Psoas muscle (tissue), 8 donors: Measurements from ENCODE around the gene PIK3C2B. TPM values are rescaled to one million over a fixed set of nuclear protein-coding genes. Genes with fewer than 3 reads are reported as not detected.

ENCODE experiments used
- ATAC-seq, 4 donors: fragments of 200-7000 bp; cut with Tn5 transposase; one replicate each; pipeline ENCODE4 v1.9.1; 2020; ENCODE audit warnings: moderate library complexity in 3 of 4, mild to moderate bottlenecking in 2 of 4
- DNase-seq, 2 donors: peaks; one replicate each; pipeline ENCODE4 v3.0.0-alpha.2; 2020
- H3K27ac ChIP-seq: fragments of 200-600 bp; one replicate; pipeline ENCODE4 v1.8.0; 2022
- H3K27me3 ChIP-seq, 3 donors: fragments of 200-600 bp in 1 of 3; one replicate each; pipeline versions ENCODE4 v1.6.1 to v1.8.0; 2013 to 2022; ENCODE audit warnings: low read length in 2 of 3, mild to moderate bottlenecking in 2 of 3, moderate library complexity in 1 of 3; ENCODE audit not compliant: insufficient read depth in 3 of 3
- H3K36me3 ChIP-seq, 2 donors: fragments of 200-600 bp in 1 of 2; one replicate each; pipeline versions ENCODE4 v1.6.1 to v1.8.0; 2013 to 2022; ENCODE audit warnings: low read depth in 1 of 2, mild to moderate bottlenecking in 1 of 2, moderate library complexity in 1 of 2; ENCODE audit not compliant: insufficient read depth in 1 of 2
- H3K4me1 ChIP-seq: fragments of 200-600 bp; one replicate; pipeline ENCODE4 v1.8.0; 2022
- H3K4me3 ChIP-seq: fragments of 200-600 bp; one replicate; pipeline ENCODE4 v1.8.0; 2022; ENCODE audit warnings: mild to moderate bottlenecking
- H3K9me3 ChIP-seq: fragments of 200-600 bp; one replicate; pipeline ENCODE4 v1.8.0; 2022
- CTCF ChIP-seq: fragments of 200-600 bp; IDR thresholded peaks from one replicate; pipeline ENCODE4 v1.8.0; 2022; ENCODE audit warnings: antibody characterized with exemption
- WGBS, 3 donors: extraction: QIAGEN DNeasy Blood & Tissue Kit; methylation state at CpG; one replicate each; pipeline versions ENCODE4 v1.1.6 to v1.1.7; 2013; 5-methylcytosine and 5-hydroxymethylcytosine counted together
- intact Hi-C, 2 donors: fragments of 100-400 bp; cut with DNase I; formaldehyde crosslinking; loops; one replicate each; pipeline versions ENCODE4 v1.11.0 to v1.14.2; 2022
- polyA plus RNA-seq, 3 donors: library from polyadenylated mRNA; stranded (reverse); fragments of 200-250 nt; gene quantifications; one replicate each; pipeline ENCODE4 v1.2.3, GENCODE V29; 2013
- total RNA-seq, 4 donors: library from RNA; stranded (reverse); fragmentation: NEBNext Ultra II Directional in 2 of 4; extraction: Animal tissue kit (Norgen Biotek cat#: 25700) in 2 of 4; gene quantifications; one replicate each; pipeline versions ENCODE4 v1.2.1 to v1.2.4, GENCODE V29; 2021 to 2023
- donor health status: healthy with polysubstance abuse.
- donor health status: DM: no; HTN: no; CAD: no; lungs with moderate emphysema.
- donor health status: Bipolar disorder and iron deficiency.
- donor health status: healthy.
- donor health status: DM: yes; HTN: yes; CAD: no.
- donor health status: DM: no; HTN: no; CAD: no.
- donor health status: DM: no; HTN: no; CAD: no.
- donor health status: DM: yes; HTN: yes; CAD: no.

Gene PIK3C2B
- total and polyA plus RNA-seq, 7 donors, result 1.9 to 20.9 (median 8.2) TPM

DNA sequence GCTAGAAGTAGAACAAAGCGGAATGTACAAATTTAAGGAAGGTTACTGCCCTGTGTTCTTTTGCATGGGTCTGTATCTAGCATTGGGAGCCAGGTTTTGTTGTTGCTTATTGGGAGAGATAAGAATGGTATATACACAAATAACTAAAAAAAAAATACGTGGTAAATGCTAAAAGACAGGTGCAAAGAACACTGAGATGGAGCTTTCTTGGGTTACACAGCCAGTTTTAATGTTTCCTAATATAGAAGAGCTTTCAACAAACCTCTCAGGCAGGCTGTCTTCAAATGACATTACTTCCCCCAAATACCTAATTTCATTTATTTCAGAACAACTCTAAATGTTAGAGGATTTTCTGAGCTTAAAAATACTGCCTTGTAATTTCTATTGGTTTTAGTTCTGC lies 20.2 kb upstream of the PIK3C2B start:
- DNase-seq (no peak), ATAC-seq (no peak)
- intact Hi-C loops, result no loop called here
- TF ChIP-seq CTCF, result no peak
- Histone ChIP-seq H3K36me3 (peaks cover 0 to 7% of the 10 kb centered on the region in 2 donors), H3K4me3 (no peak overlapping the region), H3K4me1 (peaks cover 21% of the 10 kb centered on the region), H3K27me3 (no peaks in the 10 kb centered on the region), H3K9me3 (no peaks in the 10 kb centered on the region), H3K27ac (no peak overlapping the region)
- WGBS, 3 donors, result 61 to 63% (median 62%) methylated on average over 2 of the region's 2 CpGs

DNA sequence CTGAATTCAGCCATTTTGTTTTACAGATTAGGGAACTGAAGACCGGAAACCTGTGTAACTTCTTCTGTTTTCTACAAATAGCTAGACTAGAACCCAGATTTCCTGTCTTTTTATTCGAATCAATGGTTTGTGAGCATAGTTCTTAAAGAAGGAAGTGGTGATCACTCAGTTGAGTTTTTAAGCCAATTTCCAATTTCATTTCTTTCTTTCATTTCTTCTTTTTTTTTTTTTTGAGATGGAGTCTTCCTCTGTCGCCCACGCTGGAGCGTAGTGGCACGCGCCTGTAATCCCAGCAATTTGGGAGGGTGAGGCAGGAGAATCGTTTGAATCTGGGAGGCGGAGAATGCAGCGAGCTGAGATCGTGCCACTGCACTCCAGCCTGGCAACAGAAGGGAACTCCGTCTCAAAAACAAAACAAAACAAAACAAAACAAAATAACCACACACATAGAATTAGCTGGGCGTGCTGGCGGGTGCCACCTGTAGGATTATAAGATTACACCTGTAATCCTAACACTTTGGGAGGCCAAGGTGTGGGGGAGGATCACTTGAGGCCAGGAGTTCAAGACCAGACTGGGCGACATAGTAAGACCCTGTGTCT lies 18.6 kb upstream of the PIK3C2B start:
- peak overlapping the region; percentile 25 for H3K27ac ChIP-seq
- intact Hi-C loops, result no loop called here
- H3K9me3 ChIP-seq, result no peaks in the 10 kb centered on the region
- no peak for ATAC-seq
- peaks cover 11% of the 10 kb centered on the region for H3K4me1 ChIP-seq
- TF ChIP-seq CTCF, result no peak
- no peak for DNase-seq
- peaks cover 0 to 3% of the 10 kb centered on the region in 2 donors for H3K36me3 ChIP-seq
- no peak overlapping the region for H3K4me3 ChIP-seq
- no peaks in the 10 kb centered on the region for H3K27me3 ChIP-seq
- WGBS, 3 donors, result 64 to 76% (median 66%) methylated on average over 15 of the region's 15 CpGs

GRCh38 chr1:204511366-204511765 lies 16.8 kb upstream of the PIK3C2B start:
- TF ChIP-seq CTCF, result no peak
- no peak for ATAC-seq
- no peaks in the 10 kb centered on the region for H3K9me3 ChIP-seq
- H3K36me3 ChIP-seq, result no peaks in the 10 kb centered on the region
- no peak overlapping the region for H3K4me3 ChIP-seq
- intact Hi-C loops, result no loop called here
- no peaks in the 10 kb centered on the region for H3K27me3 ChIP-seq
- H3K27ac ChIP-seq, result no peak overlapping the region
- no peak for DNase-seq
- H3K4me1 ChIP-seq, result no peaks in the 10 kb centered on the region

- no peaks in the 10 kb centered on the region for H3K27me3 ChIP-seq
Observed at GRCh38 chr1:204509186-204509635, 14.6 kb upstream of the PIK3C2B start.

More at GRCh38 chr1:204509186-204509635, 14.6 kb upstream of the PIK3C2B start:
- ATAC-seq (no peak), DNase-seq (no peak)
- Histone ChIP-seq H3K4me3 (no peak overlapping the region), H3K36me3 (no peaks in the 10 kb centered on the region), H3K9me3 (no peaks in the 10 kb centered on the region), H3K4me1 (peaks cover 8% of the 10 kb centered on the region), H3K27ac (no peak overlapping the region)
- 87 to 90% (median 88%) methylated on average over 9 of the region's 9 CpGs for WGBS, 3 donors
- intact Hi-C loops, result no loop called here
- no peak for TF ChIP-seq CTCF
